Measurements from ENCODE around the gene RGS9BP. TPM values are rescaled to one million over a fixed set of nuclear protein-coding genes. Genes with fewer than 3 reads are reported as not detected.

Gene RGS9BP
- total RNA-seq, 2 donors from 2014 or later: 0.42 TPM; not detected in 1

DNA sequence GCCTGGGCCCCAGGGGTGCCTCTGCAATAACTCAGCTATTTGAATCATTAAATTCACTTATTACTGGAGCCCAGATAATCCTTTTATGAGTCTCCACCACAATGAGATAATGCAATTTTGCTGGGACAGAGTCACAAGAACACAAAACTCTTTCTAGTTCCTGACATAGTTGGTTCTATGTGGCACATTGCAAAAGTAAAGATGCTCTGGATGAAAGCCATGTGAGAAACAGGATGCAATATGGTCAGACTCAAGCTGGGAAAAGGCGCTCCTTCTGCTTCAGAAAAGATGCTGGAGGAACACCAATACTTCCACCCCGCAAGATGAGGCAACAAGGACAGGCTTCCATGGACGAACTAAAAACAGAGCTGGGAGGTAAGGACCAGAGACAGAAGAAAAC is 6.3 kb upstream of the RGS9BP start:
- Histone ChIP-seq H3K36me3 (no peaks in the 10 kb centered on the region), H3K4me1 (ENCODE audit: control insufficient read depth in 1 of 2, low read depth in 2 of 2) (peaks cover 9 to 18% of the 10 kb centered on the region in 2 donors), H3K27me3 (replicated peaks; ENCODE audit: insufficient read depth) (no peaks in the 10 kb centered on the region), H3K9me3 (no peaks in the 10 kb centered on the region), H3K4me3 (no peak overlapping the region), H3K27ac (no peak overlapping the region)
- TF ChIP-seq, protein P1, sequence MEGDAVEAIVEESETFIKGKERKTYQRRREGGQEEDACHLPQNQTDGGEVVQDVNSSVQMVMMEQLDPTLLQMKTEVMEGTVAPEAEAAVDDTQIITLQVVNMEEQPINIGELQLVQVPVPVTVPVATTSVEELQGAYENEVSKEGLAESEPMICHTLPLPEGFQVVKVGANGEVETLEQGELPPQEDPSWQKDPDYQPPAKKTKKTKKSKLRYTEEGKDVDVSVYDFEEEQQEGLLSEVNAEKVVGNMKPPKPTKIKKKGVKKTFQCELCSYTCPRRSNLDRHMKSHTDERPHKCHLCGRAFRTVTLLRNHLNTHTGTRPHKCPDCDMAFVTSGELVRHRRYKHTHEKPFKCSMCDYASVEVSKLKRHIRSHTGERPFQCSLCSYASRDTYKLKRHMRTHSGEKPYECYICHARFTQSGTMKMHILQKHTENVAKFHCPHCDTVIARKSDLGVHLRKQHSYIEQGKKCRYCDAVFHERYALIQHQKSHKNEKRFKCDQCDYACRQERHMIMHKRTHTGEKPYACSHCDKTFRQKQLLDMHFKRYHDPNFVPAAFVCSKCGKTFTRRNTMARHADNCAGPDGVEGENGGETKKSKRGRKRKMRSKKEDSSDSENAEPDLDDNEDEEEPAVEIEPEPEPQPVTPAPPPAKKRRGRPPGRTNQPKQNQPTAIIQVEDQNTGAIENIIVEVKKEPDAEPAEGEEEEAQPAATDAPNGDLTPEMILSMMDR (IDR thresholded peaks at IDR 0.05): no peak
- no peak for ATAC-seq (ENCODE audit: insufficient number of reproducible peaks, low FRiP score, low read depth)
- no peak for DNase-seq (ENCODE audit: low spot score)

DNA sequence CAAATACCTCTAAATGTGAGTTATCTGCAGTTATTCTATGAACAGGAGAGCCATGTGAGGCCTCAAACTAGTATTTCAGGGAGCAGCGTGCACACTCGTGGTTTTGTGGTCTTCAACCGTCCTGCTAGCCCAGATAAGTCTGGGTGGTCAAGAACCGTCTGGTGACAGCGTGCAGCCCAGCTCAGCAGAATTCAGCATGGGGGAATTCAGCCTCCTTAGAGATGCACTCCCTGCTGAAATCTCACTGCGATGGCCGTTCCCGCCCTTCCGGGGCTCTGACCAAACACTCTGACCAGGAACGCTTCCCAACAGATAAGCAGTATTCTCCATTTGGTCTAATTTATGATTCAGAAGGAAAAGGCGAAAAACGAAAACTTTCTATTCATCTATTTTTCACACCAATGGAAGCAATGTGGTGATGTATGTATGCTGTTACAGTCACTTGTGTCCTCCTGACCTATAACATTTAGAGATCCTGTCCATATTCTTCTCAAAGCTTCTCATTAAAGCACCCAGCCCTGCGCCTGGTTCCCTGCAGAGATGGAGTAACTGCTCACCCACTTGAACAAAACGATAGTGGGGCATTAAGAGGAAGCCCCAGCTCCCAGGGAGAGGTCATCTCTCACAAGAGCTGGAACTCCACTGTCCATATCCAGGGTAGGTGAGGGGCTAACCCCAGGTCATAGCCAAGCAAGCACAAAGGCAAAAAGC is 3.6 kb upstream of the RGS9BP start:
- Histone ChIP-seq H3K27ac (no peak overlapping the region), H3K36me3 (no peaks in the 10 kb centered on the region), H3K27me3 (replicated peaks; ENCODE audit: insufficient read depth) (no peaks in the 10 kb centered on the region), H3K4me1 (ENCODE audit: control insufficient read depth in 1 of 2, low read depth in 2 of 2) (peaks cover 9 to 31% of the 10 kb centered on the region in 2 donors), H3K9me3 (no peaks in the 10 kb centered on the region), H3K4me3 (no peak overlapping the region)
- no peak for DNase-seq (ENCODE audit: low spot score)
- TF ChIP-seq, protein P1 (IDR thresholded peaks at IDR 0.05): no peak
- ATAC-seq (ENCODE audit: insufficient number of reproducible peaks, low FRiP score, low read depth): no peak

DNA sequence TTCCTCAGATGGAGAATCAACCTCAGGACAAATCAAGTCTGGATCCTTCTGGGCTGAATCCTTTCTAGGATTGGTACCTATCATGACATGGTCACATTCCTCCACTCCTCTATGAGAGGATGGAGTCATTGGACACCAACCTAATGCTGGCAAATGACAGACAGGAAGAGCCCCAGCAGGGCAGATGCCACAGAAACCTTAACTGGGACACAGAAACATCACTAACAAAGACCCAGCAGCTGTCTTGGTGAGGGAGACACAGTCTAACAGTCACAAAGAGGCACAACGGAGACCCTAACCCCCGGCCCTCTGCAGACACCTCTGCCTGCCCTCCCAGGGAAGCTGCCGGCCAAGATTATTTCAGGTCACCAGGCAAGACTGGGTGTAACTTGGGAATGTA is 2.8 kb upstream of the RGS9BP start:
- H3K27ac ChIP-seq: no peak overlapping the region
- ATAC-seq (ENCODE audit: insufficient number of reproducible peaks, low FRiP score, low read depth) (no peak), DNase-seq (ENCODE audit: low spot score) (no peak)
- TF ChIP-seq, protein P1 (IDR thresholded peaks at IDR 0.05): no peak
- H3K4me1 ChIP-seq (ENCODE audit: control insufficient read depth in 1 of 2, low read depth in 2 of 2): peaks cover 9 to 31% of the 10 kb centered on the region in 2 donors
- no peaks in the 10 kb centered on the region for H3K36me3 ChIP-seq
- H3K4me3 ChIP-seq: no peak overlapping the region
- H3K27me3 ChIP-seq (replicated peaks; ENCODE audit: insufficient read depth): no peaks in the 10 kb centered on the region
- H3K9me3 ChIP-seq: no peaks in the 10 kb centered on the region

DNA sequence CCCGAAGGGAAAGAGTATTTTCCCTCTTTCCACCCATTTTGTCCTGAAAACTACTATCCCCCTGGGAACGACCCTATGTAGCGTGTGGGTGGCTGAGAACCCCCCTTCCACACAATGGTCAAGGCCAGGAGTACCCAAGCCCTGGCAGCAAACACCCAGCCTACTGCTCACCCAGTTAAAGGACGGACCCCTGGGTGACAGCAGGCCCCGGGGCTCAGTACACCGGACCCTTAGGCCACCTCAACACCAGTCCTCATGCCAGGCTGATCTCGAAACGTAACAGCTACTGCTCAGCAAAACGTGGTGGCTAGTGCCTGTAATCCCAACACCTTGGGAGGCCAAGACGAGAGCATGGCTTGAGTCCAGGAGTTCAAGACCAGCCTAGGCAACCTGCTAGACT is 2.1 kb upstream of the RGS9BP start:
- no peak for DNase-seq (ENCODE audit: low spot score)
- no peaks in the 10 kb centered on the region for H3K27me3 ChIP-seq (replicated peaks; ENCODE audit: insufficient read depth)
- TF ChIP-seq, protein P1 (IDR thresholded peaks at IDR 0.05): no peak
- no peaks in the 10 kb centered on the region for H3K9me3 ChIP-seq
- H3K36me3 ChIP-seq: no peaks in the 10 kb centered on the region
- H3K4me1 ChIP-seq (ENCODE audit: control insufficient read depth in 1 of 2, low read depth in 2 of 2): peaks cover 9 to 31% of the 10 kb centered on the region in 2 donors
- peak overlapping the region; percentile 92 for H3K4me3 ChIP-seq
- no peak overlapping the region for H3K27ac ChIP-seq
- no peak for ATAC-seq (ENCODE audit: insufficient number of reproducible peaks, low FRiP score, low read depth)

DNA sequence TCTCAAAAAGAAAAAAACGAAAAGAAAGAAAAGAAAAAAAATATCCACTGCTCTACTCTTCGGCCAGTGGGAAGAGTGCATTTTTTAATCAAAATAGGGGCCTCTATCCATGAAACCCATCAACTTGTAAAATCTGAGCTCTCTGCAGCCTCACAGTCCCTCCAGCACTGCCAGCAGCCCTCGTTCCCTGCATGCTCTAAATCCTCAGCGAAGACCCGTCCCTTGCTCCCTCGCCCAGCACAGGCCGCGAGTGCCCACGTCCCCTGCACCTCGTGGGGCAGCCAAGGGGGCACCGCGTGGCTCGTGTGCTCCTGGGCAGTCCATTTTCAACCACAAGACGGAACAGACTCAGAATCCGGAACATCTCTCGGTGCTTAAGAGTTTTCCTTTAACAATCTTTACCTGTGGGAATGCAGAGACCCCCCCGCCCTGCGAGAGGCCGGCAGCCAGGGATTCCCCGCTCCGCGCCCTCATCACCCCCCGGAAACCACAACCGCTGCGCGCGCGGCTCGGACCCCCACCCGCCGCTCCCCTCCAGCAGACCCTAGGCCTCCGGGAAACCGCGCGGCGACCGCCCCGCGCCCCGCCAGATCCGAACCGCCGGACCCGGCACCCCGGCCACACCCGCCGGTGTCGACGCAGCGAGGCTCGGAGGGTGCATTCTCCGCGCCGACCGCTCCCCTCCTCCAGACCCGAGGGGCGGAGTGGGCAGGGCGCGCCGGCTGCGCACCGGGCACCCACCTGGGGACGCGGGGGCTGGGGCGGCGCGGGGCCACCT is 1.3 kb upstream of the RGS9BP start:
- Histone ChIP-seq H3K4me1 (ENCODE audit: control insufficient read depth in 1 of 2, low read depth in 2 of 2) (peaks cover 9 to 31% of the 10 kb centered on the region in 2 donors), H3K27ac (peak overlapping the region in 1 of 2 donors; percentile 57), H3K4me3 (peak overlapping the region; percentile 92), H3K9me3 (no peaks in the 10 kb centered on the region), H3K27me3 (replicated peaks; ENCODE audit: insufficient read depth) (no peaks in the 10 kb centered on the region), H3K36me3 (no peaks in the 10 kb centered on the region)
- ATAC-seq (ENCODE audit: insufficient number of reproducible peaks, low FRiP score, low read depth) (peak; percentile 19), DNase-seq (ENCODE audit: low spot score) (no peak)
- TF ChIP-seq, protein P1 (IDR thresholded peaks at IDR 0.05): no peak
